Measurements from ENCODE around the gene PSMD11.

Gene PSMD11

GRCh38 chr17:32463304-32463703 is 19.0 kb downstream of the PSMD11 start:
- Histone ChIP-seq H3K36me3 (ENCODE audit: insufficient read depth, low read length) (peaks cover 36% of the 10 kb centered on the region), H3K4me1 (ENCODE audit: control insufficient read depth, insufficient read depth, low read length, unreplicated experiment) (no peaks in the 10 kb centered on the region), H3K27ac (ENCODE audit: low read depth, low read length) (no peak overlapping the region), H3K4me3 (ENCODE audit: low read depth, low read length) (no peak overlapping the region), H3K79me2 (ENCODE audit: control insufficient read depth, insufficient read depth, low read length, unreplicated experiment) (peaks cover 42% of the 10 kb centered on the region), H3K27me3 (ENCODE audit: insufficient read depth, low read length) (no peaks in the 10 kb centered on the region), H2AFZ (ENCODE audit: low read length, unreplicated experiment) (no peak overlapping the region)

GRCh38 chr17:32464374-32464773 is 20.1 kb downstream of the PSMD11 start:
- Histone ChIP-seq H3K4me3 (ENCODE audit: low read depth, low read length) (no peak overlapping the region), H2AFZ (ENCODE audit: low read length, unreplicated experiment) (no peak overlapping the region), H3K79me2 (ENCODE audit: control insufficient read depth, insufficient read depth, low read length, unreplicated experiment) (peaks cover 42% of the 10 kb centered on the region), H3K27ac (ENCODE audit: low read depth, low read length) (no peak overlapping the region), H3K36me3 (ENCODE audit: insufficient read depth, low read length) (peaks cover 42% of the 10 kb centered on the region), H3K27me3 (ENCODE audit: insufficient read depth, low read length) (no peaks in the 10 kb centered on the region), H3K4me1 (ENCODE audit: control insufficient read depth, insufficient read depth, low read length, unreplicated experiment) (no peaks in the 10 kb centered on the region)

DNA sequence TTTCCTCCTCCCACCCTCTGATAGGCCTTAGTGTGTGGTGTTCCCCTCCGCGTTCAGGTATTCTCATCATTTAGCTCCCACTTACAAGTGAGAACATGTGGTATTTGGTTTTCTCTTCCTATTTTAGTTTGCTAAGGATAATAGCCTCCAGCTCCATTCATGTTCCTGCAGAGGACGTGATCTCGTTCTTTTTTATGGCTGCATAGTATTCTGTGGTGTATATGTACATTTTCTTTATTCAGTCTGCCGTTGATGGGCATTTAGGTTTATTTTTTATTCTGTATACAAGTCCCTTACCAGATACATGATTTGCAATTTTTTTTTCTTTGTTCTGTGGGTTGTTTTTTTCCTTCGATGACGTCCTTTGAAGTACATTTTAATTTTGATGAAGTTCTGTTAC is 23.6 kb downstream of the PSMD11 start:
- H3K4me1 ChIP-seq (ENCODE audit: control insufficient read depth, insufficient read depth, low read length, unreplicated experiment): no peaks in the 10 kb centered on the region
- no peaks in the 10 kb centered on the region for H3K27me3 ChIP-seq (ENCODE audit: insufficient read depth, low read length)
- no peak overlapping the region for H3K27ac ChIP-seq (ENCODE audit: low read depth, low read length)
- no peak overlapping the region for H3K4me3 ChIP-seq (ENCODE audit: low read depth, low read length)
- H3K36me3 ChIP-seq (ENCODE audit: insufficient read depth, low read length): peaks cover 45% of the 10 kb centered on the region
- peaks cover 35% of the 10 kb centered on the region for H3K79me2 ChIP-seq (ENCODE audit: control insufficient read depth, insufficient read depth, low read length, unreplicated experiment)
- no peak overlapping the region for H2AFZ ChIP-seq (ENCODE audit: low read length, unreplicated experiment)

DNA sequence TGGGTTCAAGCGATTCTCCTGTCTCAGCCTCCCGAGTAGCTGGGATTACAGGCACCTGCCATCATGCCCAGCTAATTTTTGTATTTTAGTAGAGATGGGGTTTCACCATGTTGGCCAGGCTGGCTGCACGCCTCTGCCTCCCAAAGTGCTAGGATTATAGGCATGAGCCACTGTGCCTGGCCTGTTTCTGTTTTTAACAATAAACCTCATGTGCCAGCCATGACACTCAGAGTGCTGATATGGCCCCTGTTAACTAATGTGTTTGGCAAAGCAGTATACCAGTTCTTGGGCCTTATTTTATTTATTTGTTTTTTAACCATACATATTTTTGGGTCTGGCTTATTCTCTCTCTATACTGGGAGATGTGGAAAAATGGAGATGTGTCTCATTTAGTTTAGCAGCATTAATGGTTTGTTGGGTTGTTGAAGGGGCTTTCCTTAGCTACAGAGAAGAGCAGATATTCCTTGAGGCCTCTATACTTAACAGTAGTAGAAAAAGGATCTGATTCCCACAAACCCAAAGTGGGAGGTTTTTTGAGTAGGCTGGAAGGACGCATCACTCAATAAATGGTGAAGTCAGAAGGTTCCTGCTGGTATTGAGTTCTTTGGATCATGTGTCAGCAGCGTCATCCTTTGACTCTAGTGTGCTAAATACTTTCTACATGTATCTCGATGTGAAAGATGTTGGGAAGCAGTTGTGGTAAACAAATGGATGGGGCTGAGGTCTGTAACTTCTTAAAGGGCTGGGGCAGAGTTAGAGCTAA is 26.3 kb downstream of the PSMD11 start:
- H3K27me3 ChIP-seq (ENCODE audit: insufficient read depth, low read length): no peaks in the 10 kb centered on the region
- H3K79me2 ChIP-seq (ENCODE audit: control insufficient read depth, insufficient read depth, low read length, unreplicated experiment): peaks cover 20% of the 10 kb centered on the region
- no peak overlapping the region for H3K4me3 ChIP-seq (ENCODE audit: low read depth, low read length)
- no peak overlapping the region for H2AFZ ChIP-seq (ENCODE audit: low read length, unreplicated experiment)
- H3K4me1 ChIP-seq (ENCODE audit: control insufficient read depth, insufficient read depth, low read length, unreplicated experiment): no peaks in the 10 kb centered on the region
- peaks cover 51% of the 10 kb centered on the region for H3K36me3 ChIP-seq (ENCODE audit: insufficient read depth, low read length)
- no peak overlapping the region for H3K27ac ChIP-seq (ENCODE audit: low read depth, low read length)

DNA sequence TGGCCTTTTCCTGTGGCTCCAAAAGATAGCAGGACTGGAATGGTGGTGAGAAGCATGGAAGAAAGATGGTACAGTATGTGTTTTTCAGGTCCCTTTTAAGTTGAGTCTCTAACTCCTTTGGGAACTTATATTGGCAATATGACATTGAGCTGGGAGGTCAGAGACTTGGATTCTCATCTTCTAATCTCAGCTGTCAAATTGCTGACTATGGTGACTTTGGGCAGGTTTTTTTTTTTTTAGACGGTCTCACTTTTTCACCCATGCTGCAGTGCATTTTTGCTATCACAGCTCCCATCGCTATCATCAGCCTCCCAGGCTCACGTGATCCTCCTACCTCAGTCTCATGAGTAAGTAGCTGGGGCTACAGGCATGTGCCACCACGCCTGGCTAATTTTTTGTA is 27.3 kb downstream of the PSMD11 start:
- Histone ChIP-seq H2AFZ (ENCODE audit: low read length, unreplicated experiment) (no peak overlapping the region), H3K4me1 (ENCODE audit: control insufficient read depth, insufficient read depth, low read length, unreplicated experiment) (no peaks in the 10 kb centered on the region), H3K4me3 (ENCODE audit: low read depth, low read length) (no peak overlapping the region), H3K79me2 (ENCODE audit: control insufficient read depth, insufficient read depth, low read length, unreplicated experiment) (peaks cover 16% of the 10 kb centered on the region), H3K27me3 (ENCODE audit: insufficient read depth, low read length) (no peaks in the 10 kb centered on the region), H3K36me3 (ENCODE audit: insufficient read depth, low read length) (peaks cover 51% of the 10 kb centered on the region), H3K27ac (ENCODE audit: low read depth, low read length) (no peak overlapping the region)

- Histone ChIP-seq H3K27ac (ENCODE audit: low read depth, low read length) (no peak overlapping the region), H3K4me1 (ENCODE audit: control insufficient read depth, insufficient read depth, low read length, unreplicated experiment) (no peaks in the 10 kb centered on the region), H3K36me3 (ENCODE audit: insufficient read depth, low read length) (peaks cover 39% of the 10 kb centered on the region), H3K27me3 (ENCODE audit: insufficient read depth, low read length) (no peaks in the 10 kb centered on the region), H3K79me2 (ENCODE audit: control insufficient read depth, insufficient read depth, low read length, unreplicated experiment) (peaks cover 5% of the 10 kb centered on the region), H2AFZ (ENCODE audit: low read length, unreplicated experiment) (no peak overlapping the region), H3K4me3 (ENCODE audit: low read depth, low read length) (no peak overlapping the region)
Measured at GRCh38 chr17:32475258-32475657, 30.9 kb downstream of the PSMD11 start.

DNA sequence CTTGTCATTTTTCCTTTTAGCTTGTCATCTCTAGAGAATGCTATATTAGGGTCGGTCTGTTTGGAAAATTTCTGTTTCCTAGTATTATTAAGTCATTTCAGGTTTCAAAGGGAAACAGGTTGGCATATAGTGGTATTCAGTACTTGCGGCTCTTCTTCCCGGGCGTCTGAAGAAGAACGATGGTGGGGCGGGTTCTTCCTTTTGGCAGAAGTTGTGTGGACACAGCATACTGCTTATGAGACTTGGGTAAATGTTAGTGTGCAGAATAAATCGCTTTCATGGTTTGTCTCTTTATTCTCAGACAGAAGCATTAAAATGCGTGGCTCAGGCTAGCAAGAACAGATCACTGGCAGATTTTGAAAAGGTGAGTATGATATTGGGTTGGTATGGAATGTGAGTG is 32.9 kb downstream of the PSMD11 start:
- Histone ChIP-seq H3K27ac (ENCODE audit: low read depth, low read length) (no peak overlapping the region), H2AFZ (ENCODE audit: low read length, unreplicated experiment) (no peak overlapping the region), H3K36me3 (ENCODE audit: insufficient read depth, low read length) (peaks cover 34% of the 10 kb centered on the region), H3K4me1 (ENCODE audit: control insufficient read depth, insufficient read depth, low read length, unreplicated experiment) (no peaks in the 10 kb centered on the region), H3K4me3 (ENCODE audit: low read depth, low read length) (no peak overlapping the region), H3K79me2 (ENCODE audit: control insufficient read depth, insufficient read depth, low read length, unreplicated experiment) (no peaks in the 10 kb centered on the region), H3K27me3 (ENCODE audit: insufficient read depth, low read length) (no peaks in the 10 kb centered on the region)

DNA sequence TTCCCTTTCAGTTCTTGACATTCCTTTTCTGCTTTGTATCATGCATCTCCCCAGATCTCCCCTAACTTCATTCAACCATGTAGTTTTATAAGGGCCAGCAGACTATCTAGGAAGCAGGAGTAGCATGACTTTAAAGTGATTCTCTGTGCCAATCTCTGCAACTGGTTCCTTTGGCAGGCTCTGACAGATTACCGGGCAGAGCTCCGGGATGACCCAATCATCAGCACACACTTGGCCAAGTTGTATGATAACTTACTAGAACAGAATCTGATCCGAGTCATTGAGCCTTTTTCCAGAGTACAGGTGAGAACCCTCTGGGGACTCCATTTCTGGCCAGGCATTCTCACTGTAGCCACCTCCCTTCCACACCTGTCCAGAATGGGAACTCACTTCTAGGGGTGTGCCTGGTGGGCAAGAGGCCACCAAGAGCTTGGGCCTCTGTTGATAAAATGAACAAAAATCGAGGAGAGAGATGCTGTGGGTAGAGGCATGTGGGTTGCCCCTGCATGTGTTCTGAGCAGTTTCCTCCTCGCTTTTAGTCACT is 34.8 kb downstream of the PSMD11 start:
- Histone ChIP-seq H3K36me3 (ENCODE audit: insufficient read depth, low read length) (peaks cover 27% of the 10 kb centered on the region), H3K4me1 (ENCODE audit: control insufficient read depth, insufficient read depth, low read length, unreplicated experiment) (no peaks in the 10 kb centered on the region), H2AFZ (ENCODE audit: low read length, unreplicated experiment) (no peak overlapping the region), H3K79me2 (ENCODE audit: control insufficient read depth, insufficient read depth, low read length, unreplicated experiment) (no peaks in the 10 kb centered on the region), H3K27ac (ENCODE audit: low read depth, low read length) (no peak overlapping the region), H3K27me3 (ENCODE audit: insufficient read depth, low read length) (no peaks in the 10 kb centered on the region), H3K4me3 (ENCODE audit: low read depth, low read length) (no peak overlapping the region)

DNA sequence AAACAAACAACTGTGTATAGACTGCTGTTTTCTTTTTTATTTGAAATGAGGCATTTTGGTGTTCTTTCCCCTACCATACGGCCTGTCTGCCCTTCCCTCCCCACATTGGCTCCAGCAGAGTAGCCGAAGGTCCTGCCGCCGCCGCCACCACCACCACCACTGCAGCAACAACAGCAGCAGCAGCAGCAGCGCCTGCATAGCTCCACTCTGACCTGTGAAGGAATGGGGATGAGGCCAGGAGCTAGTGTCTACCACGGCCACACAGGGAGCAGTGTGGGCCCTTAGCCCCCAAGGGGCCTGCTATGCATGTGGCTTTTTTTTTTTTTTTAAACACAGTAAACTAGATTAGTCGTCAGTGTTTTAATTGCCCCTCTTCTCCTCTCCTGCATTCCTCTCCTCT is 36.9 kb downstream of the PSMD11 start:
- Histone ChIP-seq H3K79me2 (ENCODE audit: control insufficient read depth, insufficient read depth, low read length, unreplicated experiment) (no peaks in the 10 kb centered on the region), H3K36me3 (ENCODE audit: insufficient read depth, low read length) (peaks cover 13% of the 10 kb centered on the region), H2AFZ (ENCODE audit: low read length, unreplicated experiment) (no peak overlapping the region), H3K4me1 (ENCODE audit: control insufficient read depth, insufficient read depth, low read length, unreplicated experiment) (peaks cover 7% of the 10 kb centered on the region), H3K27ac (ENCODE audit: low read depth, low read length) (no peak overlapping the region), H3K4me3 (ENCODE audit: low read depth, low read length) (no peak overlapping the region), H3K27me3 (ENCODE audit: insufficient read depth, low read length) (no peaks in the 10 kb centered on the region)

- no peaks in the 10 kb centered on the region for H3K27me3 ChIP-seq (ENCODE audit: insufficient read depth, low read length)
- H3K36me3 ChIP-seq (ENCODE audit: insufficient read depth, low read length): peaks cover 2% of the 10 kb centered on the region
- H3K4me1 ChIP-seq (ENCODE audit: control insufficient read depth, insufficient read depth, low read length, unreplicated experiment): peaks cover 11% of the 10 kb centered on the region
- H3K79me2 ChIP-seq (ENCODE audit: control insufficient read depth, insufficient read depth, low read length, unreplicated experiment): no peaks in the 10 kb centered on the region
- no peak overlapping the region for H3K27ac ChIP-seq (ENCODE audit: low read depth, low read length)
- no peak overlapping the region for H2AFZ ChIP-seq (ENCODE audit: low read length, unreplicated experiment)
- no peak overlapping the region for H3K4me3 ChIP-seq (ENCODE audit: low read depth, low read length)
Measured at GRCh38 chr17:32482568-32483320, 38.4 kb downstream of the PSMD11 start.

Data from ACC112 (cell line).